WERI-Rb-1 (cell line): ENCODE measurements around the gene SH3BP4.

ENCODE experiments used
- DNase-seq: peaks from one replicate; pipeline ENCODE4 v3.0.0-alpha.2; 2020
- H3K27ac ChIP-seq: fragments of 250-450 bp; sonication (Bioruptor Pico); 2 replicates; pipeline ENCODE4 v1.5.1; 2020; ENCODE audit warnings: mild to moderate bottlenecking, moderate library complexity
- H3K27me3 ChIP-seq: fragments of 250-450 bp; sonication (Bioruptor Pico); 2 replicates; pipeline ENCODE4 v1.5.1; 2021; ENCODE audit warnings: mild to moderate bottlenecking, low read depth, moderate library complexity; ENCODE audit not compliant: insufficient read depth, severe bottlenecking
- H3K36me3 ChIP-seq: fragments of 250-450 bp; sonication (Bioruptor Pico); 2 replicates; pipeline ENCODE4 v1.5.1; 2020; ENCODE audit warnings: mild to moderate bottlenecking, moderate library complexity
- H3K4me3 ChIP-seq: 2 replicates; pipeline ENCODE4 v1.5.1; 2011; ENCODE audit warnings: low read depth, mild to moderate bottlenecking, control low read depth, low read length
- H3K9me3 ChIP-seq: fragments of 250-450 bp; sonication (Bioruptor Pico); 2 replicates; pipeline ENCODE4 v1.5.1; 2021; ENCODE audit warnings: mild to moderate bottlenecking, moderate library complexity; ENCODE audit not compliant: severe bottlenecking
- TF ChIP-seq, protein P1 (sequence below): IDR thresholded peaks from 2 replicates; pipeline ENCODE4 v1.5.1; 2011; ENCODE audit warnings: low read depth, mild to moderate bottlenecking, control low read depth, inconsistent platforms, low read length

Gene SH3BP4

DNA sequence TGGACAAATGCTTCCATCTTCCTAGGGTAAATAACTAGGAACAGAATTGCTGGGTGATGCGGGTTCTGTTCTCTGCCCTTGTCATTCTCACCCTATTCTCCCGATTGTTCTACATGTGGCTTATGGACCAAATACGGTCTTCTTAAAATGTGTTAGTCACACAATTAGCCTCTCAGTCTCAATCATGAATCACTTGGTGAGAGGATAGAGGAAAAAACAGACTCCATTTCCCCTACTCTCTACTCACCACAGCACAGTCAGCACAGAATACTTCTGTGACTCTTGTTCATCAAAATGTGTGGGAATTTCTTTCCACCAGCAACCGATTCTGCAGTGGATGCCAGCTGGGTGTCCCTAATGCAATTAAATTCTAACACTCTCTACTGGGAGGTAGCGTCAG is 125.2 kb downstream of the SH3BP4 start:
- no peaks in the 10 kb centered on the region for H3K27me3 ChIP-seq
- DNase-seq = no peak

GRCh38 chr2:235078182-235078581 is 126.4 kb downstream of the SH3BP4 start:
- Histone ChIP-seq H3K27me3 (no peaks in the 10 kb centered on the region), H3K36me3 (no peaks in the 10 kb centered on the region), H3K9me3 (no peaks in the 10 kb centered on the region), H3K4me3 (no peak overlapping the region), H3K27ac (no peak overlapping the region)
- TF ChIP-seq, protein P1, sequence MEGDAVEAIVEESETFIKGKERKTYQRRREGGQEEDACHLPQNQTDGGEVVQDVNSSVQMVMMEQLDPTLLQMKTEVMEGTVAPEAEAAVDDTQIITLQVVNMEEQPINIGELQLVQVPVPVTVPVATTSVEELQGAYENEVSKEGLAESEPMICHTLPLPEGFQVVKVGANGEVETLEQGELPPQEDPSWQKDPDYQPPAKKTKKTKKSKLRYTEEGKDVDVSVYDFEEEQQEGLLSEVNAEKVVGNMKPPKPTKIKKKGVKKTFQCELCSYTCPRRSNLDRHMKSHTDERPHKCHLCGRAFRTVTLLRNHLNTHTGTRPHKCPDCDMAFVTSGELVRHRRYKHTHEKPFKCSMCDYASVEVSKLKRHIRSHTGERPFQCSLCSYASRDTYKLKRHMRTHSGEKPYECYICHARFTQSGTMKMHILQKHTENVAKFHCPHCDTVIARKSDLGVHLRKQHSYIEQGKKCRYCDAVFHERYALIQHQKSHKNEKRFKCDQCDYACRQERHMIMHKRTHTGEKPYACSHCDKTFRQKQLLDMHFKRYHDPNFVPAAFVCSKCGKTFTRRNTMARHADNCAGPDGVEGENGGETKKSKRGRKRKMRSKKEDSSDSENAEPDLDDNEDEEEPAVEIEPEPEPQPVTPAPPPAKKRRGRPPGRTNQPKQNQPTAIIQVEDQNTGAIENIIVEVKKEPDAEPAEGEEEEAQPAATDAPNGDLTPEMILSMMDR = no peak
- no peak for DNase-seq

More for the DNA sequence above, 125.2 kb downstream of the SH3BP4 start:
- no peak overlapping the region for H3K4me3 ChIP-seq
- H3K27ac ChIP-seq = no peak overlapping the region
- H3K9me3 ChIP-seq = no peaks in the 10 kb centered on the region
- no peaks in the 10 kb centered on the region for H3K36me3 ChIP-seq
- TF ChIP-seq, protein P1 = no peak

DNA sequence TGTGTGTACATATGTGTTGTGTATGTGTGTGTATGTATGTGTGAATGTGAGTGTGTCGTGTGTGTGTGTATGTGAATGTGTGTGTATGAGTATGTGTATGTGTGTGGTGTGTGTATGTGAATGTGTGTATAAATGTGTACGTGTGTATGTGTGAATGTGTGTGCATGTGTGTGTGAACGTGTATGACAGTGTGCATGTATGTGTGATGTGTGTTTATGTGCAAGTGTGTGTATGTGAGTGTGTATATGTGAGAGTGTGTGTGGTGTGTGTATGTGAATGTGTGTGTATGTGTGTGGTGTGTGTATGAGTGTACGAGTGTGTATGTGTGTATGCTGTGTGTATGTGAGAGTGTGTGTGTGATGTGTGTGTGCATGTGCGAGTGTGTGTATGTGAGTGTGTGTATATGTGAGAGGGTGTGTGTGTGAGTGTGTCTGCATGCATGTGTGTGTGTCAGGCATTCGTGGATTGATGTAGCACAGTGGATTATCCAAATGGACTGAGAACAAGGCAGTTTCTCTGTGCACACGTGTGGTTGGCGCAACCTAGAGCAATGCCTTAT is 127.2 kb downstream of the SH3BP4 start:
- DNase-seq = no peak
- H3K9me3 ChIP-seq = no peaks in the 10 kb centered on the region
- no peaks in the 10 kb centered on the region for H3K27me3 ChIP-seq
- TF ChIP-seq, protein P1 = no peak
- no peaks in the 10 kb centered on the region for H3K36me3 ChIP-seq
- no peak overlapping the region for H3K27ac ChIP-seq
- no peak overlapping the region for H3K4me3 ChIP-seq

DNA sequence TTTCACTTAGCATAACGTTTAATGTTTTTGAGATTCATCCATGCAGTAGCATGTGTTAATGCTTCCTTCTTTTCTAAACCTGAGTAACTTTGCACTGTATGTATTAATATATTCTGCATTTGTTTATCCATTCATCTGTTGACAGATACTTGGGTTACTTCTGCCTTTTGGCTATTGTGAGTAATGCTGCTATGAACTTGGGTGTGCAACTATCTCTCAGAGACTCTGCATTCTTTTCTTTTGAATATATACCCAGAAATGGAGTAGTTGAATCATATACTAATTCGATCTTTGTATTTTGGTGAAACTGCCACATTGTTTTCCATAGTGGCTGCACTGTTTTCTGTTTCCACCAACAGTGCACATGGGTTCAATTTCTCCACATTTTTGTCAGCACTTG is 128.3 kb downstream of the SH3BP4 start:
- Histone ChIP-seq H3K27ac (no peak overlapping the region), H3K9me3 (no peaks in the 10 kb centered on the region), H3K36me3 (no peaks in the 10 kb centered on the region), H3K4me3 (no peak overlapping the region), H3K27me3 (no peaks in the 10 kb centered on the region)
- TF ChIP-seq, protein P1 = no peak
- no peak for DNase-seq

- TF ChIP-seq, protein P1 = no peak
- no peaks in the 10 kb centered on the region for H3K9me3 ChIP-seq
- no peaks in the 10 kb centered on the region for H3K36me3 ChIP-seq
- H3K27me3 ChIP-seq = no peaks in the 10 kb centered on the region
- DNase-seq = no peak
- no peak overlapping the region for H3K4me3 ChIP-seq
- no peak overlapping the region for H3K27ac ChIP-seq
Measured at GRCh38 chr2:235082578-235083338, 130.9 kb downstream of the SH3BP4 start.
